Measurements from ENCODE around the gene RHCE. TPM values are rescaled to one million over a fixed set of nuclear protein-coding genes. Genes with fewer than 3 reads are reported as not detected.

RHCE gene
- total RNA-seq, 2 experiments from 2014 or later, result 0.63 TPM; not detected in 1

DNA sequence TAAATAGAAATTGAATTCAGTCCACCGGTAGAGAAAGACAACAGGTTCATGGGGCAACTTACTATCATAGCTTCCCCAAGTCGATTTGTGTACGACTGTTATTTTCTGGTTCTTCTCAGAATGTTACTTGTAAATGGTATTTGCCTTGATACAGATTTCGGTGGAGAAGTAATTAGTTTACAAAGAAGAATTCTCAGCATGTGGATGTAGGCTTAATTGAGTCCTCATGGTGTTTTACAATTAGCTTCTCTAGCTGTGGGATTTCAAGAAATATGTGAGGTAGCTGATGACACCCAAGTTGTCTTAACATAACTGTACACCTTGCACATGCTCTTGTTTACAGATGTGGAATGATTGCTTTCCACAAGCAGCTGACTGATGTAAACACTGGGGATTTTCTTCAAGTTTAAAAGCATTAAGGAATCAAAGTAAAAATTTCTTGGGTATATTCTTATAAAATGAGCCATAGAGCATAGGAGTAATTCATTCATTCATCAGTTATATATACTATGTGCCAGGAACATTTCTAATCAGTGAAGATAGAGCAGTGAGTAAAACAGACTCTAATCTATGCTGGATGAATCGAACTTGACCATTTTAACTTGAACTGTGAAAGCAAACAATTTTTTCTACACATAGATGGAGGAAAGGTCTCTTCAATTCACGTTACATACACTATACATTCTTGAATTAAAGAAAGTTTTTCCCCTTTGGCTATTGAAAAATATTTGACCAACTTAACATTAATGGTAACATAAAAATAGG is 11.5 kb upstream of the RHCE start:
- ChIA-PET CTCF (ENCODE audit: unreplicated experiment) (no interaction called here), POLR2A (interaction anchor here (0.7 to 1.3 kb wide), 5 partner anchors 9 to 1511 kb away, joined by 3 to 7 read pairs (median 4); no protein-coding TSS in a partner anchor)
- H3K27ac ChIP-seq (ENCODE audit: low read depth, low read length, poor library complexity, severe bottlenecking), result peak overlapping the region; percentile 7
- BruUV-seq (replicated peaks), result no TSS peak
- peak overlapping the region; percentile 94 for H3K4me3 ChIP-seq (ENCODE audit: low read depth, low read length, poor library complexity, severe bottlenecking)
- peaks cover 58% of the 10 kb centered on the region for H3K79me2 ChIP-seq (ENCODE audit: insufficient read depth, low read depth, low read length)
- peaks cover 54% of the 10 kb centered on the region for H3K4me1 ChIP-seq (ENCODE audit: insufficient read depth, low read length, poor library complexity, severe bottlenecking)
- peaks cover 5% of the 10 kb centered on the region; the same call in 1 of the 2 replicates for H3K36me3 ChIP-seq (ENCODE audit: insufficient read depth, low read length)
- H3K9me3 ChIP-seq (ENCODE audit: low read length), result no peaks in the 10 kb centered on the region
- H3K9me2 ChIP-seq (ENCODE audit: insufficient read depth, low read length), result no peaks in the 10 kb centered on the region
- intact Hi-C loops (cut with micrococcal nuclease; ENCODE audit: unreplicated experiment), result loop anchor here (10.0 kb wide), 1 partner anchor 687 kb away; the partner anchor contains the start of gene CLIC4
- H3K4me2 ChIP-seq (ENCODE audit: low read length), result peak overlapping the region; percentile 95
- no peak for DNase-seq (ENCODE audit: low spot score)
- peaks cover 20% of the 10 kb centered on the region for H4K20me1 ChIP-seq (ENCODE audit: insufficient read depth, low read length)
- TF ChIP-seq EZH2phosphoT487 (IDR thresholded peaks at IDR 0.05; ENCODE audit: borderline replicate concordance, low read depth, low read length), result no peak
- TF ChIP-seq CTCF (conservative IDR thresholded peaks at IDR 0.05; ENCODE audit: low read length), result no peak
- no peak overlapping the region for H2AFZ ChIP-seq (ENCODE audit: low read length)

DNA sequence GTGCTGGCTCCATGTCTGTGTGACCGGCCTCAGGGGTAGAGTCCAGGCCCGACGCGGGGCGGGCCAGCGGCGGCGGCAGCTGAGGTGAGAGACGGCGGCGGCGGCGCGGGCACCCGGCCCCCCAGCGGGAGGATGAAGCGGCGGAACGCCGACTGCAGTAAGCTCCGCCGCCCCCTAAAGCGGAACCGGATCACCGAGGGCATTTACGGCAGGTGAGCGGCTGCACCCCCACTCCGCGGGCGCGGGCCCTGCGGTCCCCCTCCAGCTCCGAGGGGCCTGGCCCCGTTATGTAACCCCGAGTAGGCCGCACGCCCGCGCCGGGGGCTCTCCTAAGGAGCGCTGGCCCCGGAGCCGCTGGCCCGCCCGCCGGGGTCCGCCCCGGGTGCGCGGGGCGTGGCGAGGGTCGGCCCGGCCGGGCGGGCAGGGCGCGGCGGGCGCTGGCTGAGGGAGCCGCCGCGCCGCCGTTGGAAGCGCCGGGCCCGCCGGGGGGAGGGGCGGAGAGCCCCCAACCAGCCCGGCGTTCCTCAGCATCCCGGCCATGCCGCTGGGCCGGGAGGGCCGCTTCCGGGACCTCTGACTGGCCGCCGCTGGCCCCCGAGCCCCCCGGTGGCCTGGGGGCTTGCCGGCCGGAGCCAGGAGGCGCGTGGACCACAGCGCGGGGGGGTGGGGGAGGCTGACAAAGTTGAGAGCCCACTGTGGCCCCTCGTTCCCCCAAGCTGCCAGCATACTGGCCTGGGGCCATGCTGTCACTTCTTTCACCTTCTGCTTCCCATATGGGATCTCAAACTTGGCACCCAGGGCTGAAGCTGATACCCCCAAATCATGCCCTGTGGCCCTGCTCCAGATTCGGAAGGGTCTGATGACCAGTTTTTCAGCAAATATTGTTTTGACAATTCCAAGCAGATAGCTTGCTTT is 10.6 kb upstream of the RHCE start:
- H3K36me3 ChIP-seq (ENCODE audit: insufficient read depth, low read length), result no peaks in the 10 kb centered on the region; the same call in 1 of the 2 replicates
- TF ChIP-seq EZH2phosphoT487 (IDR thresholded peaks at IDR 0.05; ENCODE audit: borderline replicate concordance, low read depth, low read length) (no peak), CTCF (conservative IDR thresholded peaks at IDR 0.05; ENCODE audit: low read length) (peak; percentile 31; the same call in 1 of the 2 replicates)
- H3K4me3 ChIP-seq (ENCODE audit: low read depth, low read length, poor library complexity, severe bottlenecking), result peak overlapping the region; percentile 94
- peak overlapping the region; percentile 76 for H2AFZ ChIP-seq (ENCODE audit: low read length)
- peak overlapping the region; percentile 37 for H3K27ac ChIP-seq (ENCODE audit: low read depth, low read length, poor library complexity, severe bottlenecking)
- POLR2A ChIA-PET, result interaction anchor here (0.7 to 1.3 kb wide), 5 partner anchors 10 to 1512 kb away, joined by 3 to 7 read pairs (median 4); no protein-coding TSS in a partner anchor
- H3K4me1 ChIP-seq (ENCODE audit: insufficient read depth, low read length, poor library complexity, severe bottlenecking), result peaks cover 49% of the 10 kb centered on the region
- CTCF ChIA-PET (ENCODE audit: unreplicated experiment), result no interaction called here
- H3K9me2 ChIP-seq (ENCODE audit: insufficient read depth, low read length), result no peaks in the 10 kb centered on the region
- intact Hi-C loops (cut with micrococcal nuclease; ENCODE audit: unreplicated experiment), result loop anchor here (10.0 kb wide), 1 partner anchor 686 kb away; the partner anchor contains the start of gene CLIC4
- no TSS peak for BruUV-seq (replicated peaks)
- H3K4me2 ChIP-seq (ENCODE audit: low read length), result peak overlapping the region; percentile 95
- DNase-seq (ENCODE audit: low spot score), result peak; percentile 82
- peaks cover 49% of the 10 kb centered on the region for H3K79me2 ChIP-seq (ENCODE audit: insufficient read depth, low read depth, low read length)
- H4K20me1 ChIP-seq (ENCODE audit: insufficient read depth, low read length), result peaks cover 20% of the 10 kb centered on the region
- H3K9me3 ChIP-seq (ENCODE audit: low read length), result no peaks in the 10 kb centered on the region
